GM18498 (cell line): Measurements from ENCODE around the gene NAALAD2.
A peak's percentile ranks its signal among the peaks of the same experiment; 100 is the strongest.
"Not testable (repeated sequence)": the region's sequence is repeated elsewhere in the genome, so short reads cannot be mapped to it uniquely, and the experiment has no call there.

ENCODE experiments used
- ATAC-seq: cut with Tn5 transposase; IDR thresholded peaks from one replicate; pipeline ENCODE4 v1.9.1; 2021; ENCODE audit warnings: mild to moderate bottlenecking, moderate library complexity; ENCODE audit not compliant: unreplicated experiment

Gene NAALAD2

DNA sequence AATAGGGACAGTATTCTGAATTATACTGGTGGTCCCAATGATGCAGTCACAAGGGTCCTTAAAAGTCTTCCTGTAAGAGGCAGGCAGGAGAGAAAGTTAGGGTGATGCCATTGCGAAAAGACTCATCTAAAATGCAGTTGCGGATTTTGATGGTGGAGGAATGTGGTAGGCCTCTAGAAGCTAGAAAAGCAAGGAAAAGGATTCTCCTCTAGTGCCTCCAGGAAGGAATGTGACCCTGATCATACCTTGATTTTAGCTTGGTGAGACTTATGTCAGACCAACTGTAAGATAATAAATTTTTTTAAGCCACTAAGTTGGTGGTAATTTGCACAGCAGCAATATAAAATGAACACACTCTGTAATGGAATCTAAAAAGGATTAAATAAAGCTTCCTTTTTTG, 54.5 kb downstream of the NAALAD2 start:
- no peak for ATAC-seq

DNA sequence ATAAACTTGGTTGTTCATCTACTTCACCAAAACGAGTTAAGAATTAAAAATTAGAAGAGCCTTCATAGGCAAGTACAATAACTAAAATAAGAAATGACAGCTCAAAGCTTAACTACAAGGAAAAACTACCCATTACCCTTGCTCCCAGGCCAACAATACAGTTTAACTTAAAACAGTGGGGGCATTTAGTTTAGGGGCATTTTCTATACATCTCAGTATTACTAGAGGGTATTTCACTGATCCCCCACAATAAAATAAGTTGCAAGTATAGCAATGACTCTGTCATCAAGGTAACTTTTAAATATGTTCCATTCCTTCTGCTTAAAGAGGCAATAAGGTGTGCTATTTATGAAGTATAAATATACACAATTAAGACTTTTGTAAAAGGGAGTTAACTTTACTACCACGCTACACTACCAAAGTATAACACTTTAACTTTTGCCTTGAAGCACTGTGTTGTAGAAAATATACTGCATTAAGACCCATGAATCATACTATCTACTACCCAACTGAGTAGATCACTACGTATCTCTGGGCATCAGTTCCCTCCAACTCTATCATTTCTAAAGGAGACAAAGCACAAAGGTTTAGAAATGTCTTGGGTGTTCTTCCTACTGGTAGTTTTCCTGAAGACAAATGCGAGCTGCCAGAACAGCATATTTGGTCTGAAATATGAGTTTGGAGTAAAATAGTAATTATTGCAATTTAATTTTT, 58.6 kb downstream of the NAALAD2 start:
- ATAC-seq = no peak

DNA sequence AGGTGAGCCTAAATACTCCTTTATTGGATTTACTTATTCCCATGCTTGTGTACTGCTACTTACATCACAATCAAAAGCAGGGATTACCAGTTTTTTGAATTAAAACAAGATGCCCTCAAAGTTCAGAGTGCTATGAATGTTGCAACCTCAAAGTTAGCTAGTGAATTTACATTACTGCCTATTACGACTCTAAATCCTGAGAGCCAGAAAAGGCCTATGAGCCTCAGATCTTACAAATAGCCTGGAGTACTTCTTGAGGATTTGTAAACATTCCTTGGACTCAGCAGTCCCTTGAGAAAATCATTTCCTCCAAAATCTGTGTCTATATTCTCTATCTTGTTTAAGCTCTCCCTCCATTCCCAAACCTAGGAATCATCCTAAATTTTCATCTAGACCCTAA, 62.9 kb downstream of the NAALAD2 start:
- no peak for ATAC-seq

DNA sequence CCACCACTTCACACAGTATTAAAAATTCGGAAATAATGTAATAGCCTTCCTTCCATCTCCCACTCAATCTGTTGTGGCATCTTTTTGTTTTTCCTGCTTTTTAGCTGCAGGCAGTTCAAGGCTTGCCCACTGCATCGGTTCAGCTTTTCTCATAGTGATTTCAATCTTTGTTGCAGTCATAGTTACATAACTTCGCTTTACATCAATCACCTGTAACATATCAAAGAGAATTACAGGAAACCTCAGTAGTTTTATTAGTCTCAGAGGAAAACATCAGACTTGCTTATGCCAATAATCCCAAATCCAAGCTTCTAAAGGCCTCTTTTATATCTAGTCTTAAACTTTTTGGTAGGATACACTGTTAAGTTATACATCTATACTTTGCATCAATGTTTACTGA, 67.9 kb downstream of the NAALAD2 start:
- ATAC-seq = no peak

DNA sequence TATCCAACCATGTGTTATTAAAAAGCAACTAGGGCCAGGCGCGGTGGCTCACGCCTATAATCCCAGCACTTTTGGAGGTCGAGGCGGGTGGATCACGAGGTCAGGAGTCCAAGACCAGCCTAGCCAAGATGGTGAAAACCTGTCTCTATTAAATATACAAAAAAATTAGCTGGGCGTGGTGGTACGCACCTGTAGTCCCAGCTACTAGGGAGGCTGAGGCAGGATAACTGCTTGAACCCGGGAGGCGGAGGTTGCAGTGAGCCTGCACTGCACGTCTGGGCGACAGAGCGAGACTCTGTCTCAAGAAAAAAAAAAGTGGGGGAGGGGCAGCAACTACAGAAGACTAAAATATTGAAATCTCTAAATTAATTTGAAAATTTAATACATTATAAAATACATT, 69.9 kb downstream of the NAALAD2 start:
- ATAC-seq = no peak

DNA sequence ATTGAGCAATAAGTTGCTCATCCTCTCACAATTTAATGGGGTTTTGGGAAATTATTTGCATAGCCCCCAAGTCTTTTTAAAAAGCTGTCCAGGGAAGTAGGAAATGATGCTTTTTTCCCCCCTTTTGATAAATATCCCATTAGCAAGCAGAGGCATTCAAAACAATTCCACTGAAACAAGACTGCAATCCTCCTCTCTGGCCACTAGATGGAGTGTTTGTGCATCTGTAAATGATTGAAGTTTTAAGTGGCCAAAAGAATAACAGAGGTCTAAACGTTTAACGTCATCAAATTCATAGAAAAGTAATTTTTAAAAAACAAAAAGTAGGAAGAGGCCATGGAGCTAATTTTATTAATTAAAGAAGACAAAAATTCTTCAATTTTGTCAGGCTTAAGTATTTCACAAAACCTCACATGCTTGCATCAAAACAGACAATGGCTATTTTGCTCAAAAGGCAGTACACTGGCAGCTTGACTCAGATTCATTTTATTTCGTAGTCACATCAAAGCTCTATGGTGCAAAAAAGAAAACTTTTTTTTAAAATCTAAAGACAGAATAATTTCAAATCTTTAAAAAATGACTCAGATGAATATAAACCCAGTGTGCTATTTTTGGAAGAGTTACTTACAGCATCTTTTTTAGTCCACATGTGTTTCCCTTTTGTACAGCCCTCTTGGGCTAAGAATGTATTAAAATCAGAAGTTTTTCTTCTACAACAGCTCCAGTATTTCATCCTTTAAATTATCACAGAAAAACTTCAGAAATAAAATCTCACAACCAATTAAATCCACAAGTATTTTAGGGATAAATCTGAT, 70.6 kb downstream of the NAALAD2 start:
- peak; percentile 75 for ATAC-seq

DNA sequence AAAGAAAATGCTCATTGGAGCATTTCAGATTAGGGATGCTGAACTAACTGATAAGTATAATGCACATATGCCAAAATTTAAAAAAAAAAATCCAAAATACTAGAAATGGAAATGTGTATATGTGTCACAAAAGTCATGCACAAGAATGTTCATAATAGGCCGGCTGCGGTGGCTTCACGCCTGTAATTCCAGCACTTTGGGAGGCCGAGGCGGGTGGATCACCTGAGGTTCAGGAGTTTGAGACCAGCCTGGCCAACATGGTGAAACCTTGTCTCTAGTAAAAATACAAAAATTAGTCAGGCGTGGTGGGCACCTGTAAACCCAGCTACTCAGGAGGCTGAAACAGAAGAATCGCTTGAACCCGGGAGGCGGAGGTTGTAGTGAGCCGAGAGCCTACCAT, 73.5 kb downstream of the NAALAD2 start:
- ATAC-seq = not testable (repeated sequence)

DNA sequence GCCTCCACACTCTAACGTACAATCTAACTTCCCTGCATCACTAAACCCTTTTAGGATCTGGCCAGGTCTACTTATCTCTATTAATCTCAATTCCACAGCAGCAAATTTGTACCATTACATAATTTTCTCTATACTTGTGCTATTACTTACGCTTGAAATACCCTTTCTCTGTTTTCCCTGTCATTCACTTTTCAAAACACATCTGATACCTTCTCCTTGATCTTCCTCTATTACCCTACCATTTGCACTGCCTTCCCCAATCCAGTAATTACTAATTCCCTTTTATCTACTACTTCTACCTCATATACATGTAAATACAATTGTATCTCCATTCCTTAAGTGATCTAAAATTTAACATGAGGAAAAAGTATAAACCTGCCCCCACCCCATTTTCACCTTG, 74.4 kb downstream of the NAALAD2 start:
- no peak for ATAC-seq

DNA sequence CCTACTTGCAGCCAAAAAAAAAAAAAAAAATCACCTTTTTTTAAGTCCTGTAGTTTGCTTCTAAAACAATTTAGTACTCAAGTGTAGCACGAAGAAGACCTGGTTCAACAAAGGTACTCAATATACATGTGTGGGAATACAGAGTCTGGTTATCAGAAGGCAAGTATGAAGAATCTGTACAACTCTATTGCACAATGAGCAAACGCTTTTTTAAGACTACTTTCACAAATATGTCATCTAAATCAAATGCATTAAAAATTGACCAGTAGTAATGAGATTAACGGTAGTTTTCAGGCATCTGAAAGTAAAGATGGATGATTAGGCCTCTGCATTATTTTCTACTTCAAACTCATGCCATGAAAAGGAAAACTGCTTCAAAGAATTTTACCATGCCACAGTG, 78.9 kb downstream of the NAALAD2 start:
- no peak for ATAC-seq

DNA sequence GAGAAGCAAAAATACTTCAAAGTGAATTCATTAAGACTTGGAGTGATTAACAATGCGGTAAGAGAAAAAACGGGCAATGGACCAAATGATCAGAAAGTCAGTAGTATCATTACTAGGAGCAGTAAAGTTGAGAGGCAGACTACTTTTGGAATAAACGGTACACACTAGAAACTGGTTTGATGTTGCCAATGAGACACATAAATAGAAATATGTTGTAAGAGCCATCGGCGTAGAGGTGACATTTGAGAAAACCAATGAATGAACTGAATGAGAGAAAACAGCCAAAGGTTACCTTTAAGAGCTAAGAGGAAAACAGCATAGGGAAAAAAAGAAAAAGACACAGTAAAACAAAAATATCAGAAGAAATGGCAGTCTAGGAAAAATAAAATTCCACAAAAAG, 82.1 kb downstream of the NAALAD2 start:
- no peak for ATAC-seq

DNA sequence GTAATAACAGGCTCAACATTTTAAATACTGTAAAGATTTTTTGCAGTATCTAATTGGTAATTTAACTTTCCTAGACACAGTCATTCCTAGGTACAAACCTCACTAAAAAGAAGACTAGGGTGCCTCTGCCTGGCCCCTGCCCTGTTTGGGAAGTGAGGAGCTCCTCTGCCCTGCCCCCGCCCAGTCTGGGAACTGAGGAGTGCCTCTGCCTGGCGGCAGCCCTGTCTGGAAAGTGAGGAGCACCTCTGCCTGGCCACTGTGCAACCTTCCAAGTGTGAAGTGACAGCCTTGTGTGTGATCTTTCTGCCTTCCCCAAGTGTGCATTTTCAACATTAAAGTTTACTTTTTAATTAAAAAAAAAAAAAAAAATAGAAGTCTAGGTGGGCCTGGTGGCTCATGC, 84.1 kb downstream of the NAALAD2 start:
- ATAC-seq = no peak

DNA sequence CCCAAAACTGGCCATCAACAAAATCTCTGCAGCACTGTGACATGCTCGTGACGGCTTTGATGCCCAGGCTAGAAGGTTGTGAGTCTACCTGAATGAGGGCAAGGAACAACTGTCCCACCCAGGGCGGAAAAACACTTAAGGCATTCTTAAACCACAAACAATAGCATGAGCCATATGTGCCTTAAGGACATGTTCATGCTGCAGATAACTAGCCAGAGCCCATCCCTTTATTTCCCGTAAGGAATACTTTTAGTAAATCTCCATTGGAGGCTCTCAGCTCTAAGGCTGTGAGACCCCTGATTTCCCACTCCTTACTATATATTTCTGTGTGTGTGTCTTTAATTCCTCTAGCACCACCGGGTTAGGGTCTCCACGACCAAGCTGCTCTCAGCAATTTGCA, 85.0 kb downstream of the NAALAD2 start:
- no peak for ATAC-seq

DNA sequence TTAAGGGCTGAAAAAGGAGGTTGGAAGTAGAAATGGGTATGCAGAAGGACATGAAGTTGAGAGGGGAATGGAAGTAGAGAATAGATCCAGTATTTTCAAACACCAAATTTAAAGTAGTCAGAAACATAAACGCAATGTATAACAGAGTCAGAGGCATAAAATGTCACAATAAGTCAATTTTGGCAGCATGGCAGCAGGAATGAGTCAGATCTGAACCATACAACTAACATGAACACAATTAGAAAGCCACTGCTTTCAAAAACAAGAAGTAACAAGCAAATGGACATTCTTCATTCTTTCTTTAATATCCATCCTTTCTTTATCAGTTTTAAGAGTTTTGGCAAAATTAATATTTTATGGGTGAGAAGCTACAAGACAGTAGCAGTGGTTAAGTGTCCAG, 85.9 kb downstream of the NAALAD2 start:
- ATAC-seq = no peak

DNA sequence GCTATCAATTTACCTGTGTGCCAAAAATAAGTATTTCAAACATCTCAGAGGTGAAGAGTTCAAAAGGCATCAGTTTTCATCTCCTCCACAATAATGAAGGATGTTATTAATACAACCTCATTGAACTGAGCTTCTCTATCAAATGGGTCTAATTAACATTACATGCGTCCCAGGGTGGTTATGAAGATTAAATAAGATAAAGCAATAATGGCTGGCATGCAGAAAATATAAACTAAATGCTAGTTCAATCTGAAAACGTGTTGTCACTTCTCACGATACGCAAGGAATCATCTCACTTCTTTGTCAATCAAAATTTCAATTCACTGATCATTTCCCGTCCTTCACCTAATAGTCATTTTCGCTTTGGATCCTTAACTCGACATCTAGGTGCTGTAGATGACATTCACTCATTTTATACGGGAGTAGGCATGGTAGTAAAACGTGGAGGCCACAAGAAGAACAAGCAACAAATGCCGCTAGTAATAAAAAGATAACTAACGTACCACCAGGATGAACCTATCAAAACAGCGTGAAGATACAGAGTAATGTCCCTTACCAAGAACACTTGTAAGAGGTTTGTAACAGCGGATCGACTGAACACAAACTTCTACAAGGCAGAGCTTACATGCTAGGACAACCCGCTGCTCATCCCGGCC, 87.5 kb downstream of the NAALAD2 start:
- peak; percentile 19 for ATAC-seq

DNA sequence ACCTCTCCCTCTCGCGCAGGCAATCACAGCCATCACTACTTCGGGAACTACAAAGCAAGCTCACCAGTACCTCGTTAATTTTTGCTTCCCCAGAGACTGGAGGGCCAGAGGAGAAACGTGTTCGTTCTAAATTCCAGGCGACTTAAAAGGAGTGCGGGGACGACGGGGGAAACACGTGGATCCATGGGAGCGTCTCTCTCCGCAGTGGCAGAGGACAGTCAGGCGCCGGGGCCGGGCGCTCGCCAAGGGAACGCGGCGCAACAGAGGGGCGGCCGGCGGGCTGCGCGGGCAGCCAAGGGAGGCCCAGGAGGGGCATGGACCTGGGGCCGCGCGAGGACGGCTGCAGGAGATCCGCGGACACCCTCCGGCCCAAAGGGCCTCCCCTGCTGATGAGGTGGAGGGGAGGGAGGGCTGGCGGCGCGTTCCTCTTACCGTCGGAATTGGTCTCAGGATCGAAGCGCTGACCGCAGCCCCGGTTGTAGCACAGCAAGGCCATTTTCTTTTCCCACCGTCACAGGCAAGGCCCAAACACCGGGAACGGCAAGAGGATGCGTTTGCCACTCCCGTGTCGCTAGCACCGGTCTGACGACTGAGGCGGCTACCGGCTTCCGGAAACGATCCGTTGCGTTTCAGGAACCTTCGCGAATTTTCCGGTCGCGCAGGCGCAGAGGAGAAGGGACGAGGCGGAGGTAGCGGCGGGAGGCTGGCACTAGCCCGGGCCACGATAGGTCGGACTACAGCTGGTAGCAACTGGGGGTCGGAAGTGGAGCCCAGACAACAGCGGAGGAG, 88.2 kb downstream of the NAALAD2 start, which contains the start of gene CHORDC1:
CHORDC1 (minus strand) TSS at position 591 of the 789 bp plus-strand sequence; CDS start at position 496, 95 bp downstream.
- peak; percentile 97 for ATAC-seq

DNA sequence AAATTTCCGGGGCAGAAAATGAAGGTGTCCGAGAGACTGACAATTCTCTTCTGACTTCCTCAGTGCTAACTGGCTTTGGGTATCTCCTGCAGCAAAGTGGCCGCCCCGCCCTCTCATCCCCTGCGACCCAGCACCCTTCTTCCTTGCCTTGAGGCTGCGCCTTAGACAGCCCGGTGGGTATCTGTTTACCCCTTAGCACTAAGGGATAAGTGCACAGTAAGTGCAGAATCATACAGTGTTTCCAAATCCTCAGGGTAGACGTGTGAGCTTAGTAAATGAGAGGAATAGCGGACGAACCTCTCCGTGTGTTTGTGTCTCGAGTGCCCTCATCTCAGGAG, 88.8 kb downstream of the NAALAD2 start:
- ATAC-seq = peak; percentile 60

DNA sequence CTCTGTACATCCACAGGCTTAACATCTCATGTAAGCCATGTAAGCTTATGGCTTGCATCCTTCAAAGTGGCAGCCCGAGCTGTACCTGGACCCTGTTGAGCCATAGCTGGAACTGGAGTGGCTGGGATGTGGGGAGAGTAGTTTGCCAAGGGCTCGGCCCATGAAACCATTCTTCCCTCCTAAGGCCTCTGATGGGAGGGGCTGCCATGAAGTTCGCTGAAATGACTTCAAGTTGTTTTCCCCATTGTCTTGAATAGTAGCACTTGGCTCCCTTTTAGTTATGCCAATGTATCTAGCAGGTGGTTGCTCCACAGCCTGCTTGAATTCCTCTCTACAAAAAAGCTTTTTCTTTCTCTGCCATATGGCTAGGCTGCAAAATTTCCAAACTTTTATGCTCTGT, 93.6 kb downstream of the NAALAD2 start:
- ATAC-seq = no peak

DNA sequence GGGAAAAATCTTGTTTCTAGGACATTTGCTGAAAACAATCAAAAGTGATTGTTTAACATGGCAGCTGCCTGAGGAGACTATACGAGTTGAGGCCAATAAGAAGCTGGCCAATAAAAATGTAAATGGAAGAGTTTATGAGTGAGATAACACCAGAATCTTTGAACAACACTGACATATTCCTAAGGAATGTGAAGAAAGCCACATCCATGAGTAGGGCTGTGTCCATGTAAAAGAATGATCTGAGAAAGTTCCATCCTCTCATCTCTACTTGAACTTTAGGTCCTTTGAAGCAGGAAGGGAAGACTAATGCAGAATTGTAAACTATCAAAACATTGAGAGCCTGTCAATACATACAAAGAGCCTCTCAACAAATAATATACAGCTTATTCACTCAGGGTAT, 95.3 kb downstream of the NAALAD2 start:
- no peak for ATAC-seq

DNA sequence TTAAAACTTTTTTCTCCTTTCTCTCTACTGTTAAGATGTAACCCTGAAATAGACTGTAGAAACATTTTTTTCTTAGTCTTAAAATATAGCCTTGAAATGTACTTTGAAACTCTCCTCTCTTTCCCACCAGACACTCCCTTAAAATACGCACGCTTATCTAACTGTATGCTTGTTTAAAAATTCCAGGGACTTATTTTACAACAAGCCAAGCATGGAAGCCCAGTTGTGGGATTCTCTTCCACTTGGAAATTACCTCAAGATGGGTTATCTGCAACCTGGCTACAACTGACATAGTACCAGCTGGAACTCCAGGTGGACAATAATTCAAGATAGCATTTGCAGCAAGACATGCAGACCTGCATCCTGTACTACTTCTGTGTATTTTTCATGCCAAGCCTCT, 100.5 kb downstream of the NAALAD2 start:
- ATAC-seq = no peak

DNA sequence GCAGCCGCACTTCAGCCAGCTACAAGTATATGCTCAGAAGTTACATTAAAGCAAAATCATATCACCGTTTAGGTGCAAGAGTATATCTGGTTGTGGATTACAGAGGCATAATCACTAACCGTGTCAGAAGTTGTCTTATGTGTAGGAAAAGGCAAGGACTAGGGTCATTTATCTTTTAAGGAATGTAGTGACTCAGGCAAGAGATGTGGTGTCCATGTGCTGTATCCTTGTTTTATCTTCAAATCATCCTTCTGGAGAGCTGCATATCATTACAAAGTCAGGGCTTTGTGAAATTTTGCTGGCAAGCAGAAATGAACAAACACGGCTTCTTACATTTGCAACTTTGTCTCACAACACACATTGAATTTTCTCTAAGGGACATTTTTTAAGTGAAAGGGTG, 101.1 kb downstream of the NAALAD2 start:
- ATAC-seq = no peak

DNA sequence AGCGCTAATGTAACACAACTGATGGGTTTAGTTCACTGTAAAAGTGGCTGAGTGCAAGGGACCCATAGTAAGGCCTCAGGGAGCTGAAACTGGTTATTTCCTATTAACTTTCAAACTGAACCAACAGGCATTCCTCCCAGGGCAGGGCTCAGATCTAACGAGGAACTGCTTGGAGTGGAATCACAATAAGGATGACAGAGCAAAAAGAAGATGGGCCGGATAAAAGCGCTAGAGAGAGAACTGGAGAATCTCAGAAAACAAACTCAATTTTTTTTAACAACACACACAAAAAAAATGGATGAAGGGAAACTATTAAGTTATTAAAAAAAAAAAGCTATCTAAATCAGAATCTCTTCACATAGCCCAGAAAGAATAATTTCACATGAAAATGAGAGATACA, 102.5 kb downstream of the NAALAD2 start:
- no peak for ATAC-seq
